CD4-positive, alpha-beta T cell (primary cell): ENCODE results near the gene FAM83F. TPM values are rescaled to one million over a fixed set of nuclear protein-coding genes. Genes with fewer than 3 reads are reported as not detected.

Experiments
- ATAC-seq: fragments of 200-7000 bp; cut with Tn5 transposase; one replicate; pipeline ENCODE4 v1.10.0; 2022; ENCODE audit warnings: mild to moderate bottlenecking; ENCODE audit not compliant: poor library complexity
- CTCF ChIA-PET: fragments of 350-600 bp; sonication (Branson Sonifier 250); formaldehyde crosslinking; loops from one replicate; lab custom pipeline; 2021; ENCODE audit warnings: antibody characterized with exemption, inconsistent platforms; lab: Charles Lee
- POLR2A ChIA-PET: fragments of 350-600 bp; sonication (Branson Sonifier 250); formaldehyde crosslinking; loops from one replicate; lab custom pipeline; 2021; ENCODE audit warnings: antibody characterized with exemption, inconsistent platforms; lab: Charles Lee
- DNase-seq, 14 experiments: peaks; one replicate each; pipeline ENCODE4 v3.0.0-alpha.2; 2013 to 2020; ENCODE audit warnings: mixed read lengths in 2 of 14
- H3K27ac ChIP-seq, 2 donors: one replicate each; pipeline versions ENCODE4 v1.5.1 to v1.7.0; 2013; ENCODE audit warnings: low read length in 2 of 2, low read depth in 1 of 2, mild to moderate bottlenecking in 1 of 2
- H3K27me3 ChIP-seq, 2 experiments: 1 replicate in 1 of 2; 2 replicates in 1 of 2; pipeline versions ENCODE4 v1.6.1 to v1.7.0; 2013; ENCODE audit warnings: low read length in 2 of 2, control low read depth in 1 of 2, mild to moderate bottlenecking in 1 of 2, moderate library complexity in 1 of 2; ENCODE audit not compliant: insufficient read depth in 2 of 2, control insufficient read depth in 1 of 2
- H3K36me3 ChIP-seq: one replicate; pipeline ENCODE4 v1.6.1; 2013; ENCODE audit warnings: low read length, control low read depth; ENCODE audit not compliant: insufficient read depth
- H3K4me1 ChIP-seq: one replicate; pipeline ENCODE4 v1.6.1; 2013; ENCODE audit warnings: low read length, control low read depth; ENCODE audit not compliant: insufficient read depth
- H3K4me3 ChIP-seq: one replicate; pipeline ENCODE4 v1.5.1; 2013; ENCODE audit warnings: mild to moderate bottlenecking, low read length, moderate library complexity
- H3K9me3 ChIP-seq, 2 experiments: 1 replicate in 1 of 2; 2 replicates in 1 of 2; pipeline versions ENCODE4 v1.6.1 to v1.7.0; 2013; ENCODE audit warnings: low read length in 2 of 2, mild to moderate bottlenecking in 2 of 2, control low read depth in 1 of 2, moderate library complexity in 1 of 2; ENCODE audit not compliant: control insufficient read depth in 1 of 2, insufficient read depth in 1 of 2
- H3K27ac Mint-ChIP-seq: one replicate; pipeline ENCODE4 v1.8.0; 2020; ENCODE audit warnings: mixed read lengths
- H3K27me3 Mint-ChIP-seq: one replicate; pipeline ENCODE4 v1.8.0; 2021; ENCODE audit warnings: mixed read lengths
- H3K36me3 Mint-ChIP-seq: one replicate; pipeline ENCODE4 v1.8.0; 2021; ENCODE audit warnings: low read depth, mixed read lengths
- H3K4me1 Mint-ChIP-seq: one replicate; pipeline ENCODE4 v1.8.0; 2021; ENCODE audit warnings: low read depth, mixed read lengths
- H3K4me3 Mint-ChIP-seq: one replicate; pipeline ENCODE4 v1.8.0; 2020; ENCODE audit warnings: mild to moderate bottlenecking, mixed read lengths
- H3K9me3 Mint-ChIP-seq: one replicate; pipeline ENCODE4 v1.8.0; 2020; ENCODE audit warnings: mixed read lengths
- CTCF ChIP-seq: fragments of 200-600 bp; IDR thresholded peaks from one replicate; pipeline ENCODE4 v1.8.0; 2022; ENCODE audit warnings: antibody characterized with exemption, mild to moderate bottlenecking
- intact Hi-C, 2 experiments: fragments of 100-400 bp; cut with DNase I in 1 of 2; cut with micrococcal nuclease in 1 of 2; formaldehyde crosslinking; loops; one replicate each; pipeline versions ENCODE4 v1.15.1 to v1.9.0; 2023 to 2025; cut with DNase I, micrococcal nuclease
- total RNA-seq, 174 experiments: library from RNA in 2 of 174; stranded (reverse) in 2 of 174; gene quantifications; one replicate each; pipeline ENCODE4 v1.2.3 and lab custom pipeline; 2021 to 2026

The FAM83F gene
- total RNA-seq, 2 experiments from 2014 or later: 5.2 to 6.8 TPM

- ChIA-PET CTCF (no interaction called here), POLR2A (no interaction called here)
- H3K9me3 Mint-ChIP-seq: no peaks in the 10 kb centered on the region
- intact Hi-C loops: no loop called here
- Histone ChIP-seq H3K9me3 (peaks cover 0 to 7% of the 10 kb centered on the region in 2 experiments), H3K27me3 (peaks cover 13 to 17% of the 10 kb centered on the region in 2 experiments), H3K4me3 (no peak overlapping the region), H3K4me1 (peaks cover 20% of the 10 kb centered on the region), H3K36me3 (no peaks in the 10 kb centered on the region), H3K27ac (no peak overlapping the region)
- DNase-seq (no peak), ATAC-seq (no peak)
- no peak for TF ChIP-seq CTCF
- no peak overlapping the region for H3K27ac Mint-ChIP-seq
- peaks cover 21% of the 10 kb centered on the region for H3K27me3 Mint-ChIP-seq
- H3K4me3 Mint-ChIP-seq: no peak overlapping the region
- H3K4me1 Mint-ChIP-seq: peaks cover 18% of the 10 kb centered on the region
- no peaks in the 10 kb centered on the region for H3K36me3 Mint-ChIP-seq
Observed at GRCh38 chr22:39997939-39998726, 3.4 kb downstream of the FAM83F start.

GRCh38 chr22:39999144-39999757 lies 4.5 kb downstream of the FAM83F start:
- no peak for TF ChIP-seq CTCF
- Mint-ChIP-seq H3K9me3 (no peaks in the 10 kb centered on the region), H3K36me3 (no peaks in the 10 kb centered on the region), H3K27ac (no peak overlapping the region), H3K27me3 (peaks cover 14% of the 10 kb centered on the region), H3K4me3 (no peak overlapping the region), H3K4me1 (peaks cover 7% of the 10 kb centered on the region)
- peaks cover 13 to 17% of the 10 kb centered on the region in 2 experiments for H3K27me3 ChIP-seq
- H3K4me1 ChIP-seq: peaks cover 13% of the 10 kb centered on the region
- ChIA-PET POLR2A (interaction anchor here (0.5 kb wide), 1 partner anchor 45 kb away, joined by 3 read pairs; no protein-coding TSS in a partner anchor), CTCF (no interaction called here)
- no peak overlapping the region for H3K4me3 ChIP-seq
- intact Hi-C loops: no loop called here
- DNase-seq: no peak
- no peak for ATAC-seq
- H3K27ac ChIP-seq: no peak overlapping the region
- no peaks in the 10 kb centered on the region for H3K36me3 ChIP-seq
- H3K9me3 ChIP-seq: peaks cover 0 to 7% of the 10 kb centered on the region in 2 experiments

- H3K9me3 ChIP-seq: peaks cover 0 to 7% of the 10 kb centered on the region in 2 experiments
- ChIA-PET CTCF (no interaction called here), POLR2A (interaction anchor here (1.1 kb wide), 1 partner anchor 15 kb away, joined by 3 read pairs; no protein-coding TSS in a partner anchor)
- TF ChIP-seq CTCF: no peak
- H3K36me3 Mint-ChIP-seq: no peaks in the 10 kb centered on the region
- intact Hi-C loops: no loop called here
- peaks cover 6% of the 10 kb centered on the region for H3K4me1 Mint-ChIP-seq
- peaks cover 16% of the 10 kb centered on the region for H3K27me3 Mint-ChIP-seq
- no peak overlapping the region for H3K4me3 Mint-ChIP-seq
- no peak overlapping the region for H3K27ac Mint-ChIP-seq
- no peaks in the 10 kb centered on the region for H3K9me3 Mint-ChIP-seq
- no peaks in the 10 kb centered on the region for H3K36me3 ChIP-seq
- no peak overlapping the region for H3K4me3 ChIP-seq
- no peak for ATAC-seq
- H3K27ac ChIP-seq: no peak overlapping the region
- H3K27me3 ChIP-seq: peaks cover 11 to 17% of the 10 kb centered on the region in 2 experiments
- no peak for DNase-seq
- peaks cover 8% of the 10 kb centered on the region for H3K4me1 ChIP-seq
Observed at GRCh38 chr22:40000171-40000570, 5.4 kb downstream of the FAM83F start.
